Pancreas (tissue), 10 donors: ENCODE measurements around the gene UBAP1. TPM values are rescaled to one million over a fixed set of nuclear protein-coding genes. Genes with fewer than 3 reads are reported as not detected.

Experiments
- ATAC-seq, 4 donors: fragments of 200-7000 bp; cut with Tn5 transposase; one replicate each; pipeline versions ENCODE4 v1.8.0 to v1.9.1; 2020; ENCODE audit warnings: mild to moderate bottlenecking in 4 of 4, moderate library complexity in 4 of 4
- DNase-seq, 6 donors: peaks; one replicate each; pipeline ENCODE4 v3.0.0-alpha.2; 2020
- FAIRE-seq: peaks from 2 replicates; lab custom pipeline; 2012; peaks lifted over from hg19 to GRCh38; lab: Jason Lieb, UNC
- H3K27ac ChIP-seq, 4 donors: fragments of 200-600 bp; sonication (generic); 1 replicate in 3 of 4; 2 replicates in 1 of 4; pipeline versions ENCODE4 v1.5.0 to v1.8.0; 2020
- H3K27me3 ChIP-seq, 4 donors: fragments of 200-600 bp; one replicate each; pipeline ENCODE4 v1.8.0; 2021
- H3K36me3 ChIP-seq, 3 donors: fragments of 200-600 bp; sonication (generic) in 1 of 3; one replicate each; pipeline versions ENCODE4 v1.5.0 to v1.8.0; 2020 to 2021
- H3K4me1 ChIP-seq, 3 donors: fragments of 200-600 bp; one replicate each; pipeline ENCODE4 v1.8.0; 2021
- H3K4me3 ChIP-seq, 4 donors: fragments of 200-600 bp; sonication (generic) in 2 of 4; one replicate each; pipeline versions ENCODE4 v1.5.0 to v1.8.0; 2020 to 2021
- H3K9me3 ChIP-seq, 4 donors: fragments of 200-600 bp; one replicate each; pipeline ENCODE4 v1.8.0; 2021
- CTCF ChIP-seq, 4 donors: fragments of 200-600 bp; sonication (generic) in 3 of 4; IDR thresholded peaks; one replicate each; pipeline versions ENCODE4 v1.5.0 to v1.8.0; 2021; ENCODE audit warnings: antibody characterized with exemption in 4 of 4
- WGBS, 2 donors: extraction: QIAGEN DNeasy Blood & Tissue Kit; methylation state at CpG; one replicate each; pipeline ENCODE4 v1.1.7; 2013; 5-methylcytosine and 5-hydroxymethylcytosine counted together
- intact Hi-C, 3 donors: fragments of 100-400 bp; cut with DNase I; formaldehyde crosslinking; loops; one replicate each; pipeline versions ENCODE4 v1.11.1 to v1.14.2; 2022
- polyA plus RNA-seq, 2 donors: library from polyadenylated mRNA; stranded (reverse); fragments of 200-250 nt; gene quantifications; one replicate each; pipeline ENCODE4 v1.2.3, GENCODE V29; 2013
- total RNA-seq, 6 donors: library from RNA; stranded (reverse); fragmentation: NEBNext Ultra II Directional in 4 of 6; extraction: Animal tissue kit (Norgen Biotek cat#: 25700) in 4 of 6; gene quantifications; one replicate each; pipeline versions ENCODE4 v1.2.1 to v1.2.4, GENCODE V29; 2021 to 2023
- donor health status: healthy with polysubstance abuse.
- donor health status: DM: no; HTN: no; CAD: no; lungs with moderate emphysema.
- donor health status: DM: no; HTN: no; CAD: no.
- donor health status: control.
- donor health status: control.
- donor health status: Bipolar disorder and iron deficiency.
- donor health status: DM: yes; HTN: yes; CAD: no.
- donor health status: DM: no; HTN: no; CAD: no.
- donor health status: DM: no; HTN: no; CAD: no.
- donor health status: DM: yes; HTN: yes; CAD: no.

The UBAP1 gene
- total and polyA plus RNA-seq, 8 donors = 12.1 to 25.6 (median 17.0) TPM

GRCh38 chr9:34154057-34154456, 24.8 kb upstream of the UBAP1 start:
- no peak overlapping the region for H3K27ac ChIP-seq
- DNase-seq (no peak), ATAC-seq (no peak), FAIRE-seq (no peak)
- H3K4me1 ChIP-seq = no peaks in the 10 kb centered on the region
- 53 to 68% methylated on average over 1 of the region's 1 CpG for WGBS, 2 donors
- no peaks in the 10 kb centered on the region for H3K9me3 ChIP-seq
- TF ChIP-seq CTCF (IDR thresholded peaks at IDR 0.05) = no peak
- no peaks in the 10 kb centered on the region for H3K36me3 ChIP-seq
- intact Hi-C loops = no loop called here
- no peak overlapping the region for H3K4me3 ChIP-seq
- H3K27me3 ChIP-seq = no peaks in the 10 kb centered on the region

GRCh38 chr9:34157318-34157717, 21.5 kb upstream of the UBAP1 start:
- no peak for FAIRE-seq

GRCh38 chr9:34157898-34158297, 20.9 kb upstream of the UBAP1 start:
- no peaks in the 10 kb centered on the region for H3K36me3 ChIP-seq
- WGBS, 2 donors = 96 to 97% methylated on average over 2 of the region's 2 CpGs
- H3K9me3 ChIP-seq = no peaks in the 10 kb centered on the region
- no peaks in the 10 kb centered on the region for H3K4me1 ChIP-seq
- no peak for TF ChIP-seq CTCF (IDR thresholded peaks at IDR 0.05)
- no peak overlapping the region for H3K27ac ChIP-seq
- ATAC-seq (no peak), FAIRE-seq (no peak), DNase-seq (no peak)
- H3K27me3 ChIP-seq = no peaks in the 10 kb centered on the region
- intact Hi-C loops = no loop called here
- no peak overlapping the region for H3K4me3 ChIP-seq

More at GRCh38 chr9:34157318-34157717, 21.5 kb upstream of the UBAP1 start:
- no peak for DNase-seq
- no peak for ATAC-seq
- Histone ChIP-seq H3K27ac (no peak overlapping the region), H3K36me3 (no peaks in the 10 kb centered on the region), H3K9me3 (no peaks in the 10 kb centered on the region), H3K4me1 (no peaks in the 10 kb centered on the region), H3K4me3 (no peak overlapping the region), H3K27me3 (no peaks in the 10 kb centered on the region)
- no peak for TF ChIP-seq CTCF (IDR thresholded peaks at IDR 0.05)
- intact Hi-C loops = no loop called here

- FAIRE-seq = no peak
- H3K27me3 ChIP-seq = no peaks in the 10 kb centered on the region
- H3K4me3 ChIP-seq = no peak overlapping the region
- no peaks in the 10 kb centered on the region for H3K4me1 ChIP-seq
- H3K36me3 ChIP-seq = no peaks in the 10 kb centered on the region
- no peaks in the 10 kb centered on the region for H3K9me3 ChIP-seq
- peak in 1 of 4 donors; percentile 65 for ATAC-seq
- no peak for DNase-seq
- TF ChIP-seq CTCF (IDR thresholded peaks at IDR 0.05) = no peak
- intact Hi-C loops = no loop called here
- WGBS, 2 donors = 82 to 84% methylated on average over 6 of the region's 6 CpGs
- no peak overlapping the region for H3K27ac ChIP-seq
These were observed 20.4 kb upstream of the UBAP1 start for GRCh38 chr9:34158362-34158869.

- Histone ChIP-seq H3K27me3 (no peaks in the 10 kb centered on the region), H3K9me3 (no peaks in the 10 kb centered on the region), H3K4me1 (no peaks in the 10 kb centered on the region), H3K27ac (no peak overlapping the region), H3K4me3 (no peak overlapping the region), H3K36me3 (no peaks in the 10 kb centered on the region)
- FAIRE-seq = no peak
- no peak for ATAC-seq
- no peak for TF ChIP-seq CTCF (IDR thresholded peaks at IDR 0.05)
- intact Hi-C loops = no loop called here
- WGBS, 2 donors = 62 to 73% methylated on average over 3 of the region's 3 CpGs
- no peak for DNase-seq
These were observed 15.4 kb upstream of the UBAP1 start for GRCh38 chr9:34163434-34163833.
